ENCODE measurements around the gene PPL. TPM values are rescaled to one million over a fixed set of nuclear protein-coding genes. Genes with fewer than 3 reads are reported as not detected.
A peak's percentile ranks its signal among the peaks of the same experiment; 100 is the strongest.

The PPL gene
- total and polyA plus RNA-seq, 2 of the 13 experiments (the other 11 are each of a cell fraction or from before 2014, with no cell fraction given) = 5.7 to 6.6 TPM

GRCh38 chr16:4947722-4948503 lies 11.0 kb upstream of the PPL start (continued):
- TF ChIP-seq ZNF407 (CRISPR knock-in tag; IDR thresholded peaks at IDR 0.05; ENCODE audit: not compliant biosample characterization) = peak; percentile 26
- TF ChIP-seq ZBTB2 (CRISPR knock-in tag; IDR thresholded peaks at IDR 0.05; ENCODE audit: low read depth) = no peak
- TF ChIP-seq PAXIP1 (CRISPR knock-in tag; conservative IDR thresholded peaks at IDR 0.05) = peak; percentile 73
- TF ChIP-seq SNAPC5 (CRISPR knock-in tag; IDR thresholded peaks at IDR 0.05; ENCODE audit: borderline replicate concordance) = no peak
- peak; percentile 69; the same call in 1 of the 2 replicates for TF ChIP-seq ETV5 (CRISPR knock-in tag; IDR thresholded peaks at IDR 0.05; ENCODE audit: borderline replicate concordance)
- TF ChIP-seq SIX4 (CRISPR knock-in tag; IDR thresholded peaks at IDR 0.05) = no peak
- TF ChIP-seq REPIN1 (CRISPR knock-in tag; IDR thresholded peaks at IDR 0.05; ENCODE audit: borderline replicate concordance, low read depth) = no peak; the same call in 1 of the 2 replicates

Data from HepG2 (cell line).